K562 (cell line): ENCODE data around the gene CGNL1. TPM values are rescaled to one million over a fixed set of nuclear protein-coding genes. Genes with fewer than 3 reads are reported as not detected.

Experiments used
- ATAC-seq: fragments of 200-7000 bp; cut with Tn5 transposase; 3 replicates; pipeline ENCODE4 v1.9.1; 2020; ENCODE audit warnings: moderate library complexity
- BruUV-seq: library from RNA; stranded (reverse); fragments of 400-500 nt; replicated peaks from 2 replicates; lab custom pipeline; 2021; lab: Mats Ljungman, UMichigan
- CTCF ChIA-PET: fragments of 300-600 bp; formaldehyde crosslinking; extraction: SDS; loops from one replicate; lab custom pipeline; 2021; ENCODE audit warnings: low intra/inter-chr PET ratio; lab: Yijun Ruan, JAX
- POLR2A ChIA-PET: fragments of 300-600, 350-650 bp; sonication (Branson Sonifier 250); formaldehyde crosslinking; extraction: SDS; loops from one replicate; lab custom pipeline; 2021; ENCODE audit warnings: antibody characterized with exemption, inconsistent platforms; lab: Yijun Ruan, JAX
- DNase-seq, 4 experiments: peaks; one replicate each; pipeline versions ENCODE4 v3.0.0 to v3.0.0-alpha.2; 2011 to 2018; ENCODE audit warnings: low spot score in 3 of 4, mixed read lengths in 3 of 4; ENCODE audit errors: extremely low read depth in 1 of 4
- FAIRE-seq: peaks from 2 replicates; lab custom pipeline; 2011; peaks lifted over from hg19 to GRCh38; lab: Jason Lieb, UNC
- H2AFZ ChIP-seq: 2 replicates; pipeline ENCODE4 v1.6.0; 2011; ENCODE audit warnings: low read depth, low read length, control low read depth, inconsistent platforms
- H3K27ac ChIP-seq: fragments of 200-600 bp; 3 replicates; pipeline ENCODE4 v1.8.0; 2011; ENCODE audit warnings: low read depth, mild to moderate bottlenecking, control low read depth, inconsistent platforms, low read length, moderate library complexity, mixed read lengths; ENCODE audit errors: extremely low read depth
- H3K27me3 ChIP-seq, 2 experiments: fragments of 300-600 bp in 1 of 2; 2 replicates in 1 of 2; 3 replicates in 1 of 2; pipeline versions ENCODE4 v1.6.0 to v1.8.0; 2011; ENCODE audit warnings: inconsistent platforms in 2 of 2, low read length in 2 of 2, mild to moderate bottlenecking in 1 of 2, mixed read lengths in 1 of 2, moderate library complexity in 1 of 2; ENCODE audit not compliant: control insufficient read depth in 2 of 2, insufficient read depth in 2 of 2
- H3K36me3 ChIP-seq: fragments of 300-600 bp; 3 replicates; pipeline ENCODE4 v1.8.0; 2011; ENCODE audit warnings: mild to moderate bottlenecking, low read length, inconsistent platforms; ENCODE audit not compliant: control insufficient read depth, insufficient read depth
- H3K4me1 ChIP-seq, 2 experiments: fragments of 200-600 bp in 1 of 2; replicated peaks in 1 of 2; 2 replicates in 1 of 2; 3 replicates in 1 of 2; pipeline versions ENCODE4 v1.5.1 to v1.8.0; 2011; ENCODE audit warnings: inconsistent platforms in 2 of 2, low read length in 2 of 2, mild to moderate bottlenecking in 1 of 2, mixed read lengths in 1 of 2, moderate library complexity in 1 of 2; ENCODE audit not compliant: control insufficient read depth in 2 of 2, insufficient read depth in 2 of 2
- H3K4me2 ChIP-seq: 2 replicates; pipeline ENCODE4 v1.6.1; 2011; ENCODE audit warnings: low read length, control low read depth, inconsistent platforms, mixed read lengths; ENCODE audit not compliant: insufficient read depth
- H3K4me3 ChIP-seq: fragments of 200-600 bp; sonication (generic), shearing (Covaris generic); 2 replicates; pipeline ENCODE4 v1.5.1; 2016; ENCODE audit warnings: control low read depth, inconsistent platforms
- H3K79me2 ChIP-seq: fragments of 200-600 bp; 3 replicates; pipeline ENCODE4 v1.8.0; 2011; ENCODE audit warnings: low read length, inconsistent platforms; ENCODE audit not compliant: control insufficient read depth, insufficient read depth
- H3K9ac ChIP-seq, 2 experiments: 2 replicates each; pipeline versions ENCODE4 v1.6.0 to v1.6.1; 2011; ENCODE audit warnings: low read depth in 2 of 2, low read length in 2 of 2, control low read depth in 1 of 2, inconsistent platforms in 1 of 2, mild to moderate bottlenecking in 1 of 2, mixed read lengths in 1 of 2; ENCODE audit not compliant: insufficient read depth in 1 of 2
- H3K9me1 ChIP-seq: one replicate; pipeline ENCODE4 v1.6.0; 2011; ENCODE audit warnings: inconsistent platforms, mild to moderate bottlenecking, low read length, moderate library complexity; ENCODE audit not compliant: control insufficient read depth, insufficient read depth
- H3K9me3 ChIP-seq: replicated peaks from 2 replicates; pipeline ENCODE4 v1.5.1; 2011; ENCODE audit warnings: low read depth, low read length, inconsistent platforms; ENCODE audit not compliant: control insufficient read depth, insufficient read depth
- H4K20me1 ChIP-seq: replicated peaks from 2 replicates; pipeline ENCODE4 v1.6.1; 2011; ENCODE audit warnings: low read length, inconsistent platforms, mixed read lengths; ENCODE audit not compliant: control insufficient read depth, insufficient read depth
- BMI1 ChIP-seq: fragments of 150-350 bp; IDR thresholded peaks from 2 replicates; pipeline ENCODE4 v1.6.1; 2014; ENCODE audit warnings: low read length
- CBX5 ChIP-seq: IDR thresholded peaks from 2 replicates; pipeline ENCODE4 v1.6.1; 2014; ENCODE audit warnings: low read depth, borderline replicate concordance
- CTCF ChIP-seq, 3 experiments: IDR thresholded peaks in 2 of 3; conservative IDR thresholded peaks in 1 of 3; 2 replicates each; pipeline ENCODE4 v1.5.1; 2011 to 2012; ENCODE audit warnings: low read length in 3 of 3, mild to moderate bottlenecking in 3 of 3, control low read depth in 2 of 3, improper control_type of control experiment in 1 of 3, inconsistent platforms in 1 of 3, low read depth in 1 of 3, mixed read lengths in 1 of 3, moderate library complexity in 1 of 3; ENCODE audit not compliant: insufficient read depth in 2 of 3
- RNF2 ChIP-seq: sonication (generic); IDR thresholded peaks from 2 replicates; pipeline ENCODE4 v1.6.1; 2016
- YY1 ChIP-seq, 3 experiments: IDR thresholded peaks; 2 replicates each; pipeline ENCODE4 v1.6.1; 2011; ENCODE audit warnings: low read length in 2 of 3, mild to moderate bottlenecking in 2 of 3, moderate library complexity in 2 of 3, borderline replicate concordance in 1 of 3, control low read depth in 1 of 3, low read depth in 1 of 3; ENCODE audit not compliant: insufficient read depth in 3 of 3, insufficient replicate concordance in 2 of 3, control insufficient read depth in 1 of 3, insufficient read length in 1 of 3; ENCODE audit errors: extremely low read depth in 1 of 3
- WGBS: fragments of 100-300 bp; shearing (Covaris generic); methylation state at CpG from one replicate; pipeline ENCODE4 v1.1.6; 2016; ENCODE audit warnings: low coverage, mixed read lengths; ENCODE audit not compliant: insufficient coverage; ENCODE audit errors: missing lambda C conversion rate; 5-methylcytosine and 5-hydroxymethylcytosine counted together
- in situ Hi-C: fragments of 300-500 bp; cut with MboI; formaldehyde crosslinking; loops from 4 replicates; pipeline ENCODE4 v1.15.0; 2018; ENCODE audit warnings: inconsistent platforms, mixed read lengths
- intact Hi-C: fragments of 100-400 bp; cut with micrococcal nuclease; formaldehyde crosslinking; loops from 2 replicates; pipeline ENCODE4 v1.14.2; 2022
- polyA plus RNA-seq, 8 experiments: library from polyadenylated mRNA; depleted of rRNA in 4 of 8; stranded (reverse) in 5 of 8; unstranded in 3 of 8; fragments of >200 nt; fragmentation: Nextera tagmentation in 2 of 8; fragmentation: Illumina TruSeq in 1 of 8; extraction: Ambion mirVana in 2 of 8; extraction: Trizol in 1 of 8; gene quantifications; 2 replicates each; pipeline versions ENCODE4 v1.2.1 to v1.2.3, GENCODE V29; 2011 to 2014; ENCODE audit warnings: inconsistent platforms in 1 of 8, missing spikeins in 1 of 8
- total RNA-seq, 7 experiments: library from RNA; depleted of rRNA in 6 of 7; stranded (reverse); fragments of >200 nt in 6 of 7; fragmentation: Illumina TruSeq in 2 of 7; extraction: Trizol in 2 of 7; gene quantifications; 2 replicates each; pipeline versions ENCODE4 v1.2.1 to v1.2.3, GENCODE V29; 2011 to 2021; ENCODE audit warnings: low replicate concordance in 1 of 7

The CGNL1 gene
- total and polyA plus RNA-seq, 9 of the 15 experiments (the other 6 are each of a cell fraction or from before 2014, with no cell fraction given) = 0.01 to 0.07 TPM; not detected in 7

DNA sequence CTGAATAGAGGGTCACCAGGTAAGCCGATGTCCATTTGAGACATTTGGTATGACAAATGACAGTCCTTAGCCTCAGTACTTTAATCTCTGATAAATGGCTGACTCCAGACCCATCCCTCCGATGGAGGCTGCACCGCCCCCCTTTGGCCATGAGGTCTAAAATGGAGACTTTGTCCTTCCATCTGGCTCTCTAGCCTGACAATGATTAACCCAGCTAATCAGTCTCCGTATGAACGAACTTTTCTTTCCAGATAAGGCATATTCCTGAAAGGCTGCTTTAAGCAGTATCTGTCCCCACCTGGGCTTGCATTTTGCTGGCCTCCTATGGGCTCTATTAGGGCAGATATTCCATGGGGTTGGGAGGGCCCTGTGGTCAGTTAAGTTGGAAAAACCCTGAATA, 204.6 kb downstream of the CGNL1 start:
- no peak overlapping the region for H3K4me3 ChIP-seq
- in situ Hi-C loops = no loop called here
- FAIRE-seq = peak; percentile 40

More for the DNA sequence above, 204.6 kb downstream of the CGNL1 start:
- Histone ChIP-seq H2AFZ (no peak overlapping the region), H3K9ac (no peak overlapping the region), H3K36me3 (no peaks in the 10 kb centered on the region), H4K20me1 (no peaks in the 10 kb centered on the region), H3K27me3 (peaks cover 0 to 19% of the 10 kb centered on the region in 2 experiments; a peak in 3 of 5 replicates), H3K9me3 (no peaks in the 10 kb centered on the region), H3K4me2 (no peak overlapping the region), H3K9me1 (no peaks in the 10 kb centered on the region), H3K79me2 (no peaks in the 10 kb centered on the region), H3K27ac (no peak overlapping the region), H3K4me1 (no peaks in the 10 kb centered on the region)
- CTCF ChIA-PET = no interaction called here
- no TSS peak for BruUV-seq
- TF ChIP-seq BMI1 (no peak), CBX5 (no peak), CTCF (IDR thresholded peaks at IDR 0.05 in 2 of 3, conservative IDR thresholded peaks at IDR 0.05 in 1 of 3; ENCODE audit: insufficient read depth in 2 of 3, low read depth in 1 of 3, low read length in 3 of 3) (peak in 2 of 3 experiments; percentile 8 to 10; a peak in 1 of 6 replicates), YY1 (IDR thresholded peaks at IDR 0.05; ENCODE audit: borderline replicate concordance in 1 of 3, control insufficient read depth in 1 of 3, extremely low read depth in 1 of 3, insufficient read depth in 3 of 3, insufficient read length in 1 of 3, insufficient replicate concordance in 2 of 3, low read depth in 1 of 3, low read length in 2 of 3) (peak in 1 of 3 experiments; percentile 24), RNF2 (no peak)
- DNase-seq = no peak
- 2% methylated on average over 5 of the region's 5 CpGs for WGBS
- POLR2A ChIA-PET = no interaction called here
- intact Hi-C loops = no loop called here
- peak; percentile 57 for ATAC-seq
